GM21717 (cell line): Measurements from ENCODE around the gene SMIM22.

Experiments
- ATAC-seq: cut with Tn5 transposase; IDR thresholded peaks from one replicate; pipeline ENCODE4 v1.9.1; 2021; ENCODE audit warnings: mild to moderate bottlenecking, moderate library complexity; ENCODE audit not compliant: unreplicated experiment

SMIM22 gene

GRCh38 chr16:4795828-4796572, 831 bp downstream of the SMIM22 start:
- no peak for ATAC-seq

GRCh38 chr16:4796982-4797804, 2.0 kb downstream of the SMIM22 start:
- ATAC-seq, result no peak

- ATAC-seq, result no peak
These were observed 2.7 kb downstream of the SMIM22 start for GRCh38 chr16:4797805-4798252.

GRCh38 chr16:4798456-4798855, 3.3 kb downstream of the SMIM22 start:
- no peak for ATAC-seq

GRCh38 chr16:4799171-4799855, 4.1 kb downstream of the SMIM22 start:
- ATAC-seq, result no peak

GRCh38 chr16:4800290-4801041, 5.3 kb downstream of the SMIM22 start:
- ATAC-seq, result no peak

GRCh38 chr16:4801051-4801961, 6.1 kb downstream of the SMIM22 start:
- ATAC-seq, result no peak

GRCh38 chr16:4801962-4802658, 6.9 kb downstream of the SMIM22 start, which contains the start of gene ROGDI:
TSS of gene ROGDI (minus strand) at chr16:4802633. CDS start at chr16:4802571, 62 bp downstream.
- ATAC-seq, result peak; percentile 57

- peak; percentile 90 for ATAC-seq
These were observed 7.6 kb downstream of the SMIM22 start for GRCh38 chr16:4802659-4803287.

GRCh38 chr16:4803401-4803844, 8.3 kb downstream of the SMIM22 start:
- ATAC-seq, result no peak

- ATAC-seq, result no peak
These were observed 9.0 kb downstream of the SMIM22 start for GRCh38 chr16:4803898-4804762.

GRCh38 chr16:4805231-4805630, 10.1 kb downstream of the SMIM22 start:
- ATAC-seq, result no peak

GRCh38 chr16:4806280-4806679, 11.1 kb downstream of the SMIM22 start:
- no peak for ATAC-seq

GRCh38 chr16:4811242-4811641, 16.1 kb downstream of the SMIM22 start:
- no peak for ATAC-seq

GRCh38 chr16:4811773-4812172, 16.6 kb downstream of the SMIM22 start:
- ATAC-seq, result no peak

GRCh38 chr16:4813251-4814003, 18.3 kb downstream of the SMIM22 start:
- ATAC-seq, result no peak

GRCh38 chr16:4814046-4814445, 18.9 kb downstream of the SMIM22 start:
- ATAC-seq, result no peak
